OCI-LY3 (cell line): Measurements from ENCODE around the gene TRIM8.

Experiments used
- CTCF ChIP-seq: fragments of 200-600, 300-600 bp; sonication (generic); IDR thresholded peaks from 2 replicates; pipeline ENCODE4 v1.5.1; 2014; ENCODE audit warnings: antibody characterized with exemption, low read length, low read depth
- EZH2phosphoT487 ChIP-seq: fragments of 200-600 bp; shearing (Covaris generic); IDR thresholded peaks from 2 replicates; pipeline ENCODE4 v1.6.1; 2018; ENCODE audit warnings: antibody characterized with exemption, mixed run types, low read depth

GRCh38 chr10:102601639-102602038, 42.6 kb upstream of the TRIM8 start:
- TF ChIP-seq CTCF, result no peak
- no peak for TF ChIP-seq EZH2phosphoT487
